Sigmoid colon (tissue), 7 donors: ENCODE data around the gene FGD3. TPM values are rescaled to one million over a fixed set of nuclear protein-coding genes. Genes with fewer than 3 reads are reported as not detected.

Experiments used
- DNase-seq: peaks from one replicate; pipeline ENCODE4 v3.0.0-alpha.2; 2019
- H3K27ac ChIP-seq, 4 donors: fragments of 200-600 bp; sonication (generic); one replicate each; pipeline ENCODE4 v1.5.1; 2016 to 2019; ENCODE audit warnings: mild to moderate bottlenecking in 1 of 4
- H3K27me3 ChIP-seq, 3 donors: fragments of 200-600 bp; sonication (generic); one replicate each; pipeline ENCODE4 v1.5.1; 2019; ENCODE audit warnings: mild to moderate bottlenecking in 1 of 3
- H3K36me3 ChIP-seq, 4 donors: fragments of 200-600 bp; sonication (generic); one replicate each; pipeline ENCODE4 v1.5.1; 2016 to 2019
- H3K4me1 ChIP-seq, 4 donors: fragments of 200-600 bp; sonication (generic); one replicate each; pipeline ENCODE4 v1.5.1; 2017 to 2019
- H3K4me3 ChIP-seq, 4 donors: fragments of 200-600 bp; sonication (generic); one replicate each; pipeline ENCODE4 v1.5.1; 2017 to 2019; ENCODE audit warnings: mild to moderate bottlenecking in 2 of 4, moderate library complexity in 1 of 4
- H3K9me3 ChIP-seq, 4 donors: fragments of 200-600 bp in 3 of 4; sonication (generic) in 3 of 4; one replicate each; pipeline versions ENCODE4 v1.5.1 to v1.6.1; 2013 to 2019
- CTCF ChIP-seq, 4 experiments: fragments of 450-650 bp in 3 of 4; fragments of 200-600 bp in 1 of 4; IDR thresholded peaks; one replicate each; pipeline ENCODE4 v1.5.1; 2016 to 2019; ENCODE audit warnings: antibody characterized with exemption in 4 of 4, mild to moderate bottlenecking in 3 of 4, moderate library complexity in 2 of 4
- EP300 ChIP-seq, 4 donors: sonication (generic); formaldehyde crosslinking; IDR thresholded peaks; one replicate each; pipeline ENCODE4 v1.6.1; 2017; ENCODE audit warnings: antibody characterized with exemption in 4 of 4
- POLR2A ChIP-seq, 2 donors: fragments of 450-650 bp; IDR thresholded peaks; one replicate each; pipeline ENCODE4 v1.6.1; 2016; ENCODE audit warnings: antibody characterized with exemption in 2 of 2, mild to moderate bottlenecking in 2 of 2, moderate library complexity in 2 of 2
- POLR2AphosphoS5 ChIP-seq, 4 donors: sonication (generic); formaldehyde crosslinking; IDR thresholded peaks; one replicate each; pipeline ENCODE4 v1.6.1; 2017; ENCODE audit warnings: antibody characterized with exemption in 4 of 4
- WGBS, 2 donors: extraction: QIAGEN DNeasy Blood & Tissue Kit; methylation state at CpG; one replicate each; pipeline ENCODE4 v1.1.7; 2013; 5-methylcytosine and 5-hydroxymethylcytosine counted together
- intact Hi-C: fragments of 100-400 bp; cut with DNase I; formaldehyde crosslinking; loops from one replicate; pipeline ENCODE4 v1.15.1; 2023
- polyA plus RNA-seq, 3 donors: library from polyadenylated mRNA; stranded (reverse); fragments of 200-250 nt; gene quantifications; one replicate each; pipeline ENCODE4 v1.2.3, GENCODE V29; 2013
- total RNA-seq, 4 donors: library from RNA; depleted of rRNA; stranded (reverse); fragments of >200 nt; gene quantifications; one replicate each; pipeline ENCODE4 v1.1.0, GENCODE V29; 2016
- donor health status: healthy with polysubstance abuse.
- donor health status: Bipolar disorder and iron deficiency.
- donor health status: healthy.

Gene FGD3
- total and polyA plus RNA-seq, 7 donors: 1.8 to 18.0 (median 3.7) TPM

GRCh38 chr9:93024986-93025630 is 77.8 kb downstream of the FGD3 start:
- no peak for DNase-seq
- no peaks in the 10 kb centered on the region for H3K27me3 ChIP-seq
- no peak for TF ChIP-seq POLR2AphosphoS5 (IDR thresholded peaks at IDR 0.05)
- no peak for TF ChIP-seq EP300 (IDR thresholded peaks at IDR 0.05)
- TF ChIP-seq CTCF (IDR thresholded peaks at IDR 0.05): no peak
- TF ChIP-seq POLR2A (IDR thresholded peaks at IDR 0.05): no peak
- no peaks in the 10 kb centered on the region for H3K36me3 ChIP-seq
- no peak overlapping the region for H3K4me3 ChIP-seq
- WGBS, 2 donors: 86 to 87% methylated on average over 11 of the region's 11 CpGs
- H3K4me1 ChIP-seq: no peaks in the 10 kb centered on the region
- intact Hi-C loops: no loop called here
- H3K9me3 ChIP-seq: no peaks in the 10 kb centered on the region
- no peak overlapping the region for H3K27ac ChIP-seq

- no peaks in the 10 kb centered on the region for H3K4me1 ChIP-seq
- no peak for DNase-seq
- 74 to 86% methylated on average over 8 of the region's 8 CpGs for WGBS, 2 donors
- H3K9me3 ChIP-seq: no peaks in the 10 kb centered on the region
- no peak overlapping the region for H3K4me3 ChIP-seq
- no peak for TF ChIP-seq POLR2AphosphoS5 (IDR thresholded peaks at IDR 0.05)
- no peak for TF ChIP-seq CTCF (IDR thresholded peaks at IDR 0.05)
- TF ChIP-seq POLR2A (IDR thresholded peaks at IDR 0.05): no peak
- TF ChIP-seq EP300 (IDR thresholded peaks at IDR 0.05): no peak
- H3K36me3 ChIP-seq: no peaks in the 10 kb centered on the region
- intact Hi-C loops: no loop called here
- no peak overlapping the region for H3K27ac ChIP-seq
- no peaks in the 10 kb centered on the region for H3K27me3 ChIP-seq
These were observed 78.4 kb downstream of the FGD3 start for GRCh38 chr9:93025736-93026135.

- Histone ChIP-seq H3K4me1 (no peaks in the 10 kb centered on the region), H3K36me3 (no peaks in the 10 kb centered on the region), H3K27me3 (no peaks in the 10 kb centered on the region), H3K4me3 (no peak overlapping the region), H3K27ac (no peak overlapping the region), H3K9me3 (no peaks in the 10 kb centered on the region)
- TF ChIP-seq EP300 (IDR thresholded peaks at IDR 0.05): no peak
- no peak for TF ChIP-seq POLR2AphosphoS5 (IDR thresholded peaks at IDR 0.05)
- TF ChIP-seq POLR2A (IDR thresholded peaks at IDR 0.05): no peak
- TF ChIP-seq CTCF (IDR thresholded peaks at IDR 0.05): no peak
- DNase-seq: no peak
- WGBS, 2 donors: 94 to 97% methylated on average over 7 of the region's 7 CpGs
- intact Hi-C loops: no loop called here
These were observed 79.3 kb downstream of the FGD3 start for GRCh38 chr9:93026640-93027039.

- Histone ChIP-seq H3K4me3 (no peak overlapping the region), H3K4me1 (no peaks in the 10 kb centered on the region), H3K9me3 (no peaks in the 10 kb centered on the region), H3K36me3 (no peaks in the 10 kb centered on the region), H3K27me3 (no peaks in the 10 kb centered on the region), H3K27ac (no peak overlapping the region)
- intact Hi-C loops: no loop called here
- 94% methylated on average over 10 of the region's 10 CpGs for WGBS, 2 donors
- TF ChIP-seq EP300 (IDR thresholded peaks at IDR 0.05): no peak
- TF ChIP-seq POLR2AphosphoS5 (IDR thresholded peaks at IDR 0.05): no peak
- no peak for TF ChIP-seq POLR2A (IDR thresholded peaks at IDR 0.05)
- no peak for TF ChIP-seq CTCF (IDR thresholded peaks at IDR 0.05)
- DNase-seq: no peak
These were observed 80.4 kb downstream of the FGD3 start for GRCh38 chr9:93027750-93028149.

GRCh38 chr9:93028448-93029006 is 81.2 kb downstream of the FGD3 start:
- no peaks in the 10 kb centered on the region for H3K9me3 ChIP-seq
- no peak for DNase-seq
- intact Hi-C loops: no loop called here
- no peak for TF ChIP-seq POLR2A (IDR thresholded peaks at IDR 0.05)
- TF ChIP-seq POLR2AphosphoS5 (IDR thresholded peaks at IDR 0.05): no peak
- no peak for TF ChIP-seq CTCF (IDR thresholded peaks at IDR 0.05)
- TF ChIP-seq EP300 (IDR thresholded peaks at IDR 0.05): no peak
- 9 to 20% methylated on average over 6 of the region's 6 CpGs for WGBS, 2 donors
- no peak overlapping the region for H3K4me3 ChIP-seq
- H3K27me3 ChIP-seq: no peaks in the 10 kb centered on the region
- no peak overlapping the region for H3K27ac ChIP-seq
- H3K36me3 ChIP-seq: no peaks in the 10 kb centered on the region
- no peaks in the 10 kb centered on the region for H3K4me1 ChIP-seq
